ENCODE measurements around the gene STRIT1. TPM values are rescaled to one million over a fixed set of nuclear protein-coding genes. Genes with fewer than 3 reads are reported as not detected.

The STRIT1 gene
- total RNA-seq, 4 donors from 2014 or later: not detected

DNA sequence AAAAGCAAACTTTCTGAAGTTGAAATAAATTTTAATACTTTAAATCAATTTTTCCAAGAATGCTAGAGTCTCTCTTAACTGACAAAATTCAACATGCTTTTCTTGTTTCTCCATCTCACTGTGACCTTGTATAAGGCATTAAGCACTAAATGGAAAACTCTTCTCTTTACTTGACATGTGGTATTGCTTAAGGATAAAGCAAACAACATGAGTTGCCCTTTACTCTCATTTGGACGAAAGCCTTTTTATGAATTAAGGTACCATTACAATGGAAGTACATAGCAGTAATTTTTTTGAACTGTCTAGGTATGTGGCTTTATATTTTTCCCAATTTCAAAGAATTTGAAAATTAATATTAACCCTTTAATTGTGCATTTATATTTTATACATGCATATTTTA, 1.4 kb downstream of the STRIT1 start:
- no peak overlapping the region for H3K27ac ChIP-seq
- peaks cover 0 to 5% (median 0%) of the 10 kb centered on the region in 3 donors for H3K9me3 ChIP-seq
- no peaks in the 10 kb centered on the region for H3K27me3 ChIP-seq
- intact Hi-C loops (cut with DNase I): no loop called here
- H3K4me3 ChIP-seq: no peak overlapping the region
- TF ChIP-seq, protein P1, sequence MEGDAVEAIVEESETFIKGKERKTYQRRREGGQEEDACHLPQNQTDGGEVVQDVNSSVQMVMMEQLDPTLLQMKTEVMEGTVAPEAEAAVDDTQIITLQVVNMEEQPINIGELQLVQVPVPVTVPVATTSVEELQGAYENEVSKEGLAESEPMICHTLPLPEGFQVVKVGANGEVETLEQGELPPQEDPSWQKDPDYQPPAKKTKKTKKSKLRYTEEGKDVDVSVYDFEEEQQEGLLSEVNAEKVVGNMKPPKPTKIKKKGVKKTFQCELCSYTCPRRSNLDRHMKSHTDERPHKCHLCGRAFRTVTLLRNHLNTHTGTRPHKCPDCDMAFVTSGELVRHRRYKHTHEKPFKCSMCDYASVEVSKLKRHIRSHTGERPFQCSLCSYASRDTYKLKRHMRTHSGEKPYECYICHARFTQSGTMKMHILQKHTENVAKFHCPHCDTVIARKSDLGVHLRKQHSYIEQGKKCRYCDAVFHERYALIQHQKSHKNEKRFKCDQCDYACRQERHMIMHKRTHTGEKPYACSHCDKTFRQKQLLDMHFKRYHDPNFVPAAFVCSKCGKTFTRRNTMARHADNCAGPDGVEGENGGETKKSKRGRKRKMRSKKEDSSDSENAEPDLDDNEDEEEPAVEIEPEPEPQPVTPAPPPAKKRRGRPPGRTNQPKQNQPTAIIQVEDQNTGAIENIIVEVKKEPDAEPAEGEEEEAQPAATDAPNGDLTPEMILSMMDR (IDR thresholded peaks at IDR 0.05): no peak
- TF ChIP-seq POLR2A (IDR thresholded peaks at IDR 0.05): no peak
- H3K4me1 ChIP-seq: no peaks in the 10 kb centered on the region
- 41 to 51% methylated on average over 1 of the region's 1 CpG for WGBS, 2 donors
- no peak for DNase-seq
- no peaks in the 10 kb centered on the region for H3K36me3 ChIP-seq

DNA sequence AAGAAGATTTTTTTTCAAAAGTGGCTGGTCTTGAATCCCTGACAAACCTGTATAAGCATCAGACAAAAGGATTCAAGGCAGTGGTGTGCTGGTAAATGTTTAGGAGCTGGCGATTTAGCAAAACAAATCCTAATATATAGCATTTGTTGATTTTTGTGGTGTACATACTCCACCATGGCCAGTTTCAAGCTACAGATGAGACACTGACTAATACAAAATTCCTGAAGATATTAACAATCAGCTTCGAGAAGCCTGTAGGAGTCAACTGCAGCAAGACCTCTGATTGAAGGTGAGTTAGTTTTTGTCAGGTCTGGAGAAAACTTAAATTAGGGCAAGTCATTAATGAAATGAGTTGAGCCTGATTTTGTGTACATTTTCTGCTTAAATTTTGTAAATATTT, 6.7 kb downstream of the STRIT1 start:
- WGBS, 2 donors: 79% methylated on average over 2 of the region's 2 CpGs
- no peaks in the 10 kb centered on the region for H3K27me3 ChIP-seq
- no peaks in the 10 kb centered on the region for H3K9me3 ChIP-seq
- no peak for TF ChIP-seq POLR2A (IDR thresholded peaks at IDR 0.05)
- TF ChIP-seq, protein P1 (IDR thresholded peaks at IDR 0.05): no peak
- no peaks in the 10 kb centered on the region for H3K4me1 ChIP-seq
- intact Hi-C loops (cut with DNase I): no loop called here
- H3K4me3 ChIP-seq: no peak overlapping the region
- no peak overlapping the region for H3K27ac ChIP-seq
- no peak for DNase-seq
- no peaks in the 10 kb centered on the region for H3K36me3 ChIP-seq

DNA sequence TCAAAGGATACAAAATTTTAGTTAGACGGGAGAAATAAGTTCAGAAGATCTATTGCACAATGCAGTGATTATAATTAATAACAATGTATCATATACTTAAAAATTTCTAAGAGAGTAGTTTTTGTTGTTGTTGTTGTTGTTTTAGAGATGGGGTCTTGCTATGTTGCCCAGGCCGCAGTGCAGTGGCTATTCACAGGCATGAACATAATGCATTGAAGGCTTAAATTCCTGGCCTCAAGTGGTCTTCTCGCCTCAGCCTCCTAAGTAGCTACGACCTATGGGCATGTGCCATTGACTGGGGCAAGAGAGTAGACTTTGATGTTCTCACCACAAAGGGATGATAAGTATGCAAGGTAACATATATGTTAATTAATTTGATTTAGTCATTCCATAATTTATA, 7.5 kb downstream of the STRIT1 start:
- intact Hi-C loops (cut with DNase I): no loop called here
- 75 to 82% methylated on average over 4 of the region's 4 CpGs for WGBS, 2 donors
- TF ChIP-seq, protein P1 (IDR thresholded peaks at IDR 0.05): no peak
- no peak for TF ChIP-seq POLR2A (IDR thresholded peaks at IDR 0.05)

DNA sequence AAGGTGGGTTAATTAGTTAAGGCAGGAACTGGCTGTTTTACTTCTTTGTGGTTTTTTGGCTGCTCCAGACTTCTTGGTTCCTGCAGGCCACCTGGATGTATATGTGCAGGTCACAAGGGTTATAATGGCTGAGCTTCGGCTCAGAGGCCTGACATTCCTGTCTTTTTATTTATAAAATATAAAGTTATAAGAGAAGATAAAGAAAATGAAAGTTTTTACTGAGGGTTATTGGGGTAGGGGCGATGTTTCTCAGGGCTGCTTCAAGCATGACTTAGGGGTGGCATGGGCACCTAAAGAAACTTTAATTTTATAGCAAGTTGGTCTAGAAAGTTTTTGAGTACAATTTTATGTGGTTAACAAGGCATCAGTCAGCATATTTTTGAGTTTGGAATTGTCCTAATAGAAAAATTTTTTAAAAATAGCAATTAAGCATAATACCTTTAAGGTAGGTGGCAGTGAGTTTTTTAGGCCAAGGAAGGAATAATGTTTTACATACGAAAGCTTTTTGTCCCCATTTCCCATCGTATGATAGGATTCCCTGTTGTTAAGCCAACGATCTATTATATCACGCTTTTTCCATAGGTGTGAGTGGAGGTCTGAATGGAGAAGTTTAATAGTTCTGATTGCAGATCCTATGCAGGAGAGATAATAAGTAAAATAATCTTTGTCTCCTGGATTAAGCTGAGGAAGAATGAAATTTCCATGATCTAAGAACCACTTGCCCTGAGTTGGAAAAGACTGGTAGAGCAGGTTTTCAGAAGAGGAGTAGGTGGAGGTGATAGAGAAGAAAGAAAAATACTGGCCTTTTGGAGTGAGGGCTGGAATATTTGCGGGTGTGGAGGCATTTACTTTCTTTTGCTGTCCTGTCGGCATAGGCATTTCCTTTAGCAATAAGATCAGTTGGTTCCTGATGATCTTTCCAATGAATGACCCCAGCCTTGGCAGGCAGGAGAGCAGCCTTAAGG, 10.1 kb downstream of the STRIT1 start:
- H3K9me3 ChIP-seq: no peaks in the 10 kb centered on the region
- no peaks in the 10 kb centered on the region for H3K4me1 ChIP-seq
- intact Hi-C loops (cut with DNase I): no loop called here
- no peaks in the 10 kb centered on the region for H3K27me3 ChIP-seq
- no peaks in the 10 kb centered on the region for H3K36me3 ChIP-seq
- TF ChIP-seq POLR2A (IDR thresholded peaks at IDR 0.05): no peak
- TF ChIP-seq, protein P1 (IDR thresholded peaks at IDR 0.05): no peak
- H3K27ac ChIP-seq: no peak overlapping the region
- WGBS, 2 donors: 66 to 78% methylated on average over 8 of the region's 8 CpGs
- DNase-seq: no peak
- H3K4me3 ChIP-seq: no peak overlapping the region

More for the DNA sequence above, 7.5 kb downstream of the STRIT1 start:
- DNase-seq: no peak
- H3K36me3 ChIP-seq: no peaks in the 10 kb centered on the region
- H3K27ac ChIP-seq: no peak overlapping the region
- H3K4me3 ChIP-seq: no peak overlapping the region
- no peaks in the 10 kb centered on the region for H3K9me3 ChIP-seq
- H3K27me3 ChIP-seq: no peaks in the 10 kb centered on the region
- H3K4me1 ChIP-seq: no peaks in the 10 kb centered on the region

DNA sequence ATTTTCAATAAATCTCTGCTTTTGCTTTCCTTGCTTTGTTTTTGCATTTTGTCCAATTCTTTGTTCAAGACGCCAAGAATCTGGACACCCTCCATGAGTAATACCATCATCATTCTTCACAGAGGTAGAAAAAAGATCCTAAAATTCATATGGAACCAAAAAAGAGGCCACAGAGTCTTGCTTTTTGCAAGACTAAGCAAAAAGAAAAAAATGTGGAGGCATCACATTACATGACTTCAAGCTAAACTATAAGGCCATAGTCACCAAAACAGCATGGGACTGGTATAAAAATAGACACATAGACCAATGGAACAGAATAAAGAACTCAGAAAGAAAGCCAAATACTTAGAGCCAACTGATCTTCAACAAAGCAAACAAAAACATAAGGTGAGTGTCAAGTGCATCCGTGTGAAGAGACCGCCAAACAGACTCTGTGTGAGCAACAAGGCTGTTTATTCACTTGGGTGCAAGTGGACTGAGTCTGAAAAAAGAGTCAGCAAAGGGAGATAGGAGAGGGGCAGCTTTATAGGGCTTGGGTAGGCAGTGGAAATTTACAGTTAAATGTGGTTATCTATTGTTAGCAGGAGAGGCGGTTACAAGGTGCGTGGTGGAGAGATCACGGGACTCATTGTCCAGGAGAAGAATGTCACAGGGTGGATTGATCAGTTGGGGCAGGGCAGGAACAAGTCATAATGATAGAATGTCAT, 10.9 kb downstream of the STRIT1 start:
- Histone ChIP-seq H3K4me1 (no peaks in the 10 kb centered on the region), H3K4me3 (no peak overlapping the region), H3K27ac (no peak overlapping the region), H3K9me3 (no peaks in the 10 kb centered on the region), H3K36me3 (no peaks in the 10 kb centered on the region), H3K27me3 (no peaks in the 10 kb centered on the region)
- no peak for DNase-seq
- WGBS, 2 donors: 75 to 76% methylated on average over 6 of the region's 6 CpGs
- intact Hi-C loops (cut with DNase I): no loop called here
- TF ChIP-seq POLR2A (IDR thresholded peaks at IDR 0.05): no peak

All from esophagus squamous epithelium (tissue), 5 donors.